T-helper 1 cell (primary cell): Measurements from ENCODE around the gene TRIM62.

Experiments
- DNase-seq, 5 donors: peaks; one replicate each; pipeline ENCODE4 v3.0.0-alpha.2; 2012 to 2020

TRIM62 gene

DNA sequence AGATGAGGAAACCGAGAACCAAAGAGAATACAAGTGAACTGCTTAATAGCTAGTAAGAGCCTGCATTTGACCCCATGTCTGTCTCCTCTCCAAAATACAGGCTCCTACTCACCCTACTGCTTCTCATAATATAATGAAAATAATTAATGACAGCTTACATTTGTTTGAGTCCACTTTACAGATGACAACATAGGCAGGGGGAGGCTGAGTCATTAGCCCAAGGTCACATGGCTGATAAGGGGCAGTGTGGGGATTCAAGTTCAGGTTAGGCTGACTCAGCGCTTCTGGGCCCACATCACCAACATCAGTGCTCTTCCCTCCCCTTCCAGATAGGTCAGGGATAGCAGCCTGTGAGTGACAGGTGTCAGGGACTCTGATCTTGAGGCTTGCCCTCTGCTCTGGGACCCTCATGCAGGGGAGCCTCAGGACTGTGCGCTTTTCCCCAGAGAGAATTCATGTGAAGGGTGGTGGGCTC, 84.7 kb downstream of the TRIM62 start:
- DNase-seq: no peak

DNA sequence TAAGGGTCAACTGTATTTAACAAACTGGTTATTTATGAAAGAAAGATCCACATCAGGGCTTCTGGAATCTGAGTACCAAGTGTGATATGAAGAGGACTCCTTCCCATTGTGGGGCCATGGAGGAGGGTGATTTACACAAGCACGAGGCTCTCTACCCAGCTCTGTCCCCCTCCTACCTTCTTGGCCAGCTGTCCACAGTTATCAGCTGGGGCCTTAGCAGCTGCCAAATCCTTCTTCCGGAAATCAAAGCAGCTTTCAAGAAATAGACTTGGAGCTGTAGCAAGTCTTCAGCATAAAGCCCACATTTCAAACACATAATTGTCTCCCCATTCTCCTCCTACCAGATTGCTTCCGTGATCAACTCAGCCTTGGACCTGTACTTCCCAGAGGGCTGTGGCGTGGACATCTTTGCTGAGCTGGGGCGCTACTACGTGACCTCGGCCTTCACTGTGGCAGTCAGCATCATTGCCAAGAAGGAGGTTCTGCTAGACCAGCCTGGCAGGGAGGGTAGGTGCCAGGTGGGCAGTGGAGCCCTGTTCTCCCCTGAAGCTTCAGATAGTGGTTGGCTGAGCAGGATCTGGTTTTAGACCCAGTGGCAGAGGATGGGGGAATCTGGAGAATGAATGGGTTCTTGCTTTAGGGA, 85.4 kb downstream of the TRIM62 start:
- no peak for DNase-seq
